Stimulated activated CD8-positive, alpha-beta memory T cell treated with anti-CD3 and anti-CD28 coated beads, Interleukin-12 subunit alpha, Interleukin-12 subunit beta, amount 100 ng/mL, for 4 hours (primary cell): Measurements from ENCODE around the gene MUC6.

Experiments
- DNase-seq: peaks from one replicate; pipeline ENCODE4 v3.0.0-alpha.2; 2020; ENCODE audit warnings: low read depth

MUC6 gene, protein sequence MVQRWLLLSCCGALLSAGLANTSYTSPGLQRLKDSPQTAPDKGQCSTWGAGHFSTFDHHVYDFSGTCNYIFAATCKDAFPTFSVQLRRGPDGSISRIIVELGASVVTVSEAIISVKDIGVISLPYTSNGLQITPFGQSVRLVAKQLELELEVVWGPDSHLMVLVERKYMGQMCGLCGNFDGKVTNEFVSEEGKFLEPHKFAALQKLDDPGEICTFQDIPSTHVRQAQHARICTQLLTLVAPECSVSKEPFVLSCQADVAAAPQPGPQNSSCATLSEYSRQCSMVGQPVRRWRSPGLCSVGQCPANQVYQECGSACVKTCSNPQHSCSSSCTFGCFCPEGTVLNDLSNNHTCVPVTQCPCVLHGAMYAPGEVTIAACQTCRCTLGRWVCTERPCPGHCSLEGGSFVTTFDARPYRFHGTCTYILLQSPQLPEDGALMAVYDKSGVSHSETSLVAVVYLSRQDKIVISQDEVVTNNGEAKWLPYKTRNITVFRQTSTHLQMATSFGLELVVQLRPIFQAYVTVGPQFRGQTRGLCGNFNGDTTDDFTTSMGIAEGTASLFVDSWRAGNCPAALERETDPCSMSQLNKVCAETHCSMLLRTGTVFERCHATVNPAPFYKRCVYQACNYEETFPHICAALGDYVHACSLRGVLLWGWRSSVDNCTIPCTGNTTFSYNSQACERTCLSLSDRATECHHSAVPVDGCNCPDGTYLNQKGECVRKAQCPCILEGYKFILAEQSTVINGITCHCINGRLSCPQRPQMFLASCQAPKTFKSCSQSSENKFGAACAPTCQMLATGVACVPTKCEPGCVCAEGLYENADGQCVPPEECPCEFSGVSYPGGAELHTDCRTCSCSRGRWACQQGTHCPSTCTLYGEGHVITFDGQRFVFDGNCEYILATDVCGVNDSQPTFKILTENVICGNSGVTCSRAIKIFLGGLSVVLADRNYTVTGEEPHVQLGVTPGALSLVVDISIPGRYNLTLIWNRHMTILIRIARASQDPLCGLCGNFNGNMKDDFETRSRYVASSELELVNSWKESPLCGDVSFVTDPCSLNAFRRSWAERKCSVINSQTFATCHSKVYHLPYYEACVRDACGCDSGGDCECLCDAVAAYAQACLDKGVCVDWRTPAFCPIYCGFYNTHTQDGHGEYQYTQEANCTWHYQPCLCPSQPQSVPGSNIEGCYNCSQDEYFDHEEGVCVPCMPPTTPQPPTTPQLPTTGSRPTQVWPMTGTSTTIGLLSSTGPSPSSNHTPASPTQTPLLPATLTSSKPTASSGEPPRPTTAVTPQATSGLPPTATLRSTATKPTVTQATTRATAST (N-terminal part only)

DNA sequence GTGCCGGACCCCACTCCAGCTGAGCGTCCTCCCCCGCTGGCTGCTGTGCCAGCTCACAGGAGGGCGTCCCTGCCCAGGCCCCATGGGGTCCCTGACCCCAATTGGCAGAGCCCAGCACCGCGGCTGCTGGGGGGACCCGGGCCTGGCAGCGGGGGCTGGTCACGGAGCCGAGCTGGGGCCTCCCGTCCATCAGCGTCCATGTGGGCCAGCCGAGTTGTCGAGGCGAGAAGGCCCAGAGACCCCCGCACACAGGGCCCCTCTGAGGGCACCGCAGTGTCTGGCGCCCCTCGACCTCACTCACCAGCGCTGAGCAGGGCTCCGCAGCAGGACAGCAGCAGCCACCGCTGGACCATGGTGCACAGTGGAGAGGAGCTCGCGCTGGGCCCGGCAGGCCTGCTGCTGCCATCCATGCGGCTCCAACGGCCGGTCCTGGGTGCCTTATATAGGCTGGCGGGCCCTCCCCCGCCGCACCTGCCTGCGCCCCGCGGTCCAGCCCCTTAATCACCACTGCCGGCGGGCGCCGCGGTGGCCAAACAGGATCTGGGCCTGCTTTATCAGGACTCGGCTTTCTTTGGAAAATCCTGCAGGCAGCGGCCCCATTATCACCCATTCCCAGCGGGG, at the start of gene MUC6:
TSS of gene MUC6 (minus strand) at position 416 of the 621 bp plus-strand sequence. CDS start at position 353, 63 bp downstream.
- no peak for DNase-seq

DNA sequence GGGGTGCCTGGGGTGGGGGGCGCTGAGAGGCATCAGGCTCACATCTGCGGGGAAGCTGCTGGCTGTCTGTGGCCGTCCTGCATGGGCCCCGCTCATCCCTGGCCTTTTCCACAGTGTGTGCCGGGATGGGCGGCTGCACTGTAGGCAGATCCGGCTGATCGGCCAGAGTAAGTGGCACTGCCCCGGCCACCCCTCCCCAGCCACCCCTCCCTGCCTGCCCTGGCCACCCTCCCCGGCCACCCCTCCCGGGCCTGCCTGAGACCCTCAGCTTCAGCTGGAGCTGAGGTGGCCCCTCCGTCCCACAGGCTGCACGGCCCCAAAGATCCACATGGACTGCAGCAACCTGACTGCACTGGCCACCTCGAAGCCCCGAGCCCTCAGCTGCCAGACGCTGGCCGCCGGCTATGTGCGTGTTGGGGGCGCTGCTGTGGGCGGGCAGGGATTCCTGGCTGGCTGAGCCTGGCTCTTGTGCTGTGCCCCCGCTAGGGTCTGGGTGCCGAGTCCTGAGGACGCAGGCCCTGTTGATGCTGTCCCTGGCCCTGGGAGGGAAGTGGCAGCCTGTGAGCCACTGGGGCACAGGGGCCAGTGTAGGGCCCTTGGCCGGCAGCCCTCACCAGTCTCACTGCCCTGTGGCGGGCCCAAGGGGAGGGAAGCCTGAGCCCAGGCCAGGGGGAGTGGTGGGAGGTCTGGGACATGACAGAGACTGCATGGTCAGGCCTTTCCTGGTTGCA, 49.1 kb upstream of the MUC6 start:
- DNase-seq = no peak

DNA sequence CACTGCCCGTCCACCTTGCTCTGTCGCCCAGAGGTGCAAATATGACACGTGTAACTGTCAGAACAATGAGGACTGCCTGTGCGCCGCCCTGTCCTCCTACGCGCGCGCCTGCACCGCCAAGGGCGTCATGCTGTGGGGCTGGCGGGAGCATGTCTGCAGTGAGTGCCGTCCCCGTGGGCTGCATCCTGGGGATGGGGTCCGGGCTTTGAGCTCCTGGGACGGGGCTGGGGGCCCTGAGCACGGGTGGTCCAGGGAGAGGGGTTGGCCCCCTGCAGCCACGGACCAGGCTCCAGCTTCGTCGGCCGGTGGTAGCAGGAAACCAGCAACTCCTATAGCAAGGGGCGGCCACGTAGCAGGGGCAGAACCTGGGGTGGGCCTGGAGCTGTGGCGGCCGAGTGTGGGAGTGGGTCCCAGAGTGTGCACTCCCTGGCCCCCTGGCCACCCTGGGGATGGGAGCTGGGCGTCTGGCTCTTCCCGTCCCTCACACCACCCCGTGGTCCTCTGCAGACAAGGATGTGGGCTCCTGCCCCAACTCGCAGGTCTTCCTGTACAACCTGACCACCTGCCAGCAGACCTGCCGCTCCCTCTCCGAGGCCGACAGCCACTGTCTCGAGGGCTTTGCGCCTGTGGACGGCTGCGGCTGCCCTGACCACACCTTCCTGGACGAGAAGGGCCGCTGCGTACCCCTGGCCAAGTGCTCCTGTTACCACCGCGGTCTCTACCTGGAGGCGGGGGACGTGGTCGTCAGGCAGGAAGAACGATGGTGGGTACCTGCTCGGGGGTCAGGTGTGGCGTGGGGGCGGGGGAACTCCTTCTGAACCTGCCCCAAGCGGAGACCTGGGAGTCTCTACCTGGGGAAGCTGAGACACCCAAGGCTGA, 48.3 kb upstream of the MUC6 start:
- no peak for DNase-seq

GRCh38 chr11:1083621-1084551, 47.4 kb upstream of the MUC6 start:
- no peak for DNase-seq

- DNase-seq = no peak
These were observed 46.5 kb upstream of the MUC6 start for GRCh38 chr11:1082728-1083620.

GRCh38 chr11:1082346-1082727, 45.8 kb upstream of the MUC6 start:
- no peak for DNase-seq

DNA sequence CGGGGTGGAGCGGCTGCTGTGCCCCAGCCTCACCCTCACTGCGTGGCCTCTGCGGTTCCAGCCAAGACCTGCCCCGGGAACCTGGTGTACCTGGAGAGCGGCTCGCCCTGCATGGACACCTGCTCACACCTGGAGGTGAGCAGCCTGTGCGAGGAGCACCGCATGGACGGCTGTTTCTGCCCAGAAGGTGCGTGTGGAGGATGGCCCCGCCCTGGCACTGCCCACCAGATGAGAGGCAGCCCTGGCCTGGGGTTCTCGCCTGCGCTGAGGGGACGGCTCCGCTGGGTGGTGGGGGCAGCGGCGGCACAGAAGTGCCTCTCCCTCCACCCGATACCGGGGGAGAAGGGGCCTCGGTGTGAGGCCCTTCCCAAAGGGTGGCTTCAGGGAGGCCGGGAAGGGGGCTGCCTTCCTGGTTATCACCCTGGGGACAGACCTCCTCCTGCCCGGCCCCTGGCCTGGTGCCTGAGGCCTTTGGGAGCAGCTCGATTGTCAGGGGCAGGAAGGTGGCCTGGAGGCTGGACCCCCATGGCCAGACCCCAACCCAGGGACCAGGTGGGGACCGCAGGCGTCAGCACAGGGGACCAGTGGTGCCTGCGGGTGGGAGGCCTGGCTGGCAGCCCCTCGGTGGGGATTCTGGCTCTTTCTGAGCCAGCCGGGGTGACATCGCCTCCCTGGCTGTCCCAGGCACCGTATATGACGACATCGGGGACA, 45.2 kb upstream of the MUC6 start:
- DNase-seq = no peak

DNA sequence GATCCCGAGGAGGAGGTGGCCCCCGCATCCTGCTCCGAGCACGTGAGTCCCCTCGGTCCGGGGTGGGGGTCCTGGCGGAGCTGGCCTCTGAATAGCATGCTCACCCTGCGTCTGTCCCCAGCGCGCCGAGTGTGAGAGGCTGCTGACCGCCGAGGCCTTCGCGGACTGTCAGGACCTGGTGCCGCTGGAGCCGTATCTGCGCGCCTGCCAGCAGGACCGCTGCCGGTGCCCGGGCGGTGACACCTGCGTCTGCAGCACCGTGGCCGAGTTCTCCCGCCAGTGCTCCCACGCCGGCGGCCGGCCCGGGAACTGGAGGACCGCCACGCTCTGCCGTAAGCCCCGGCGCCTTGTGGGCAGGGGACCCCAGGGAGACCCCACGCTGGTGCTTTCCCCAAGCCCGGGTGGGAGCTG, 41.7 kb upstream of the MUC6 start:
- no peak for DNase-seq

- DNase-seq = no peak
These were observed 41.0 kb upstream of the MUC6 start for GRCh38 chr11:1077417-1078119.

- DNase-seq = no peak
These were observed 40.5 kb upstream of the MUC6 start for GRCh38 chr11:1077033-1077416.

- DNase-seq = no peak
These were observed 39.6 kb upstream of the MUC6 start for GRCh38 chr11:1076061-1076665.

DNA sequence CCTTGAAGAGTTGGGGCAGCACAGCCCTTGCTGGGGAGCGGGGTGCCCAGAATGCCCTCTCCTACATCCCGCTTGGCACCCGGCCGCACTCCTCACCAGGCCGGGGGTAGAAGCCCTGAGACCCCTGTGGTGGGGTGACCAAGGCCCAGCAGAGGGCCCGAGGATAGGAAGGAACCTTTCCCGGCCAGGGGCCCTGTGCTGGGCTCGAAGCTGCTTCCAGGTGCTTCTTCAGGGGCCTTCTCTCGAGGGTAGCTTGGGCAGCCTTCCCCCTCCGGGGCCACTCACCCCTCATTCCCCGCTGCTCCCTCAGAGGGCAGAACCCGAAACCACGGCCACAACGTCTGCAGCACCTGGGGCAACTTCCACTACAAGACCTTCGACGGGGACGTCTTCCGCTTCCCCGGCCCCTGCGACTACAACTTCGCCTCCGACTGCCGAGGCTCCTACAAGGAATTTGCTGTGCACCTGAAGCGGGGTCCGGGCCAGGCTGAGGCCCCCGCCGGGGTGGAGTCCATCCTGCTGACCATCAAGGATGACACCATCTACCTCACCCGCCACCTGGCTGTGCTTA, 38.9 kb upstream of the MUC6 start:
- DNase-seq = no peak

DNA sequence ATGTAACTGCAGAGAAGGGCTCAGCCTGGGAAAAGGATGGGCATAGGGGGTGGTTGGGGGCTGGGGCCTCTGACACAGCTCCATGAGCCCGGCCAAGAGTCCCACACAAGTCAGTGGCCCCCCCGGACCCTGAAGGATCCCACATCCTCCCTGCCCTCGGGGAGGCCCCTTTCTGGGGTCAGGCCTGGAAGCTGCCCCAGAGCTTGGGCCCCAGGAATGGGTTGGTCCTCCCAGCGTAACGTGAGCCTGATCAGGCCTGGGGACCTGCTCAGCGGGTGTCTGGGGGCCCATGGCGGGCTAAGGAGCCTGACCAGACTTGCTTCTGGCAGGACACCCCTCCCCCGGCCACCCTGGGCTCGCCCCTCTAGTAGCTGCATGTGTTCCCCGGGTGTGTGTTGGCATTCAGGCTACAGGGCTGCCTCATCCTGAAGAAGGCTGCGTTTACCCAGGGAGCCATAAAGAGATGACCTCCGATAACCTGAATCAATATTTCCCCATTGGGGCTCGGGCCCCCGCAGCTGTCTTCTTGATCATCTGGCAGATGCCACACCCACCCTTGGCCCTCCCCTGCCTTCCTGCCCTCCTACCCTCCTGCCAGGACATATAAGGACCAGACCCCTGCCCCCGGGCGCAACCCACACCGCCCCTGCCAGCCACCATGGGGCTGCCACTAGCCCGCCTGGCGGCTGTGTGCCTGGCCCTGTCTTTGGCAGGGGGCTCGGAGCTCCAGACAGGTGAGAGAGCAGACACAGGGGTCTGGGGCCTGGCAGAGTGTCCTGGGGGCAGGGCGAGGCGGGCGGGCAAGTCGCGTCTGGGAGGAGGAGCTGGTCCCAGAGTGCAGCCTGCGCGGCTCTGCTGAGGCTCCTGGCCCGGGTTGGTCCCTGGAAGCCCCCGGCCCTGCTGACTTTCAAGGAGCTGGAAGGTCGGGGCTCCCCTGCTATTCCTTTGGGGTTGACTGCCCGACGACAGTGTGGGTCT, 38.0 kb upstream of the MUC6 start, which contains the start of gene MUC2:
TSS of gene MUC2 (plus strand) at position 631 of the 978 bp plus-strand sequence.
- DNase-seq = no peak

DNA sequence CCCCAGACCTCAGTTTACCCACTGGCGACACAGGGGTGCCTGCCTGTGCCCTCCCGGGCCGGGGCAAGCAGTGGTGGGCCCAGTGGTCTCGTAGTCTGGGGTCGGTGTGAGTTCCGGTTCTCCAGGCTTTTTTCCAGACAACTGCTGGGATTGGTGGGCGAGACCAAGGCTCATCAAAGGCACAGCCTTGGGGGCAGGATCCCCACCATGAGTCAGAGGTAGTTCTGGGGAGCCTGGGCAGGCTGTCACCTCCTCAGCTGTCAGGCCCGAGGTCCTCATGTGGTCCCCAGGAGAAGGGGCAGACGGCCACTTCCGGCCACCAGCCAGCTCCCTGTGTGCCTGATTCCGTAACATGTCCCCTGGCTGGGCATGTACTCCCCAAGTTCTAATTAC, 37.3 kb upstream of the MUC6 start:
- no peak for DNase-seq
